ENCODE measurements around the gene CD160. TPM values are rescaled to one million over a fixed set of nuclear protein-coding genes. Genes with fewer than 3 reads are reported as not detected.
"Not testable (repeated sequence)": the region's sequence is repeated elsewhere in the genome, so short reads cannot be mapped to it uniquely, and the experiment has no call there.

The CD160 gene
- polyA plus RNA-seq, 4 donors = 0.70 to 2.9 (median 1.2) TPM

DNA sequence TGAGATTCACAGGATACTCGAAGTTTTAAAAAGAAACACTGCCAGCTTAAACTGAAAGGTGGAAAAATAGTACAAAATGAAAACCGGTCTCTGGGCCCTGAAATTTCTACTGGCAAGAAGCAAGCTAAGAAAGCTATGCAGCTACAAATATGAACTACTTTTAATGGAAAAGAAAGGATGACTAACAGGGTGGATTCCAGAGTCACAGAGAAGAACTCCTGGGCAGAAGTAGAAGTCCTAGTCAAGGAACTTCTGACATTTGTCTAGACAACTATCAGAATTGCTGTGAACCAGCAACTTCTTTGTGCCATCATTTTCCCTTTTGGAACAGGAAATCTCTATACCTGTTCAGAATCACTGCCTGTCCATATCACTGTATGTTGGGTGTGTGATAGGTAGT, 38.1 kb downstream of the CD160 start:
- DNase-seq (ENCODE audit: low read depth in 4 of 4, low spot score in 3 of 4) = no peak

DNA sequence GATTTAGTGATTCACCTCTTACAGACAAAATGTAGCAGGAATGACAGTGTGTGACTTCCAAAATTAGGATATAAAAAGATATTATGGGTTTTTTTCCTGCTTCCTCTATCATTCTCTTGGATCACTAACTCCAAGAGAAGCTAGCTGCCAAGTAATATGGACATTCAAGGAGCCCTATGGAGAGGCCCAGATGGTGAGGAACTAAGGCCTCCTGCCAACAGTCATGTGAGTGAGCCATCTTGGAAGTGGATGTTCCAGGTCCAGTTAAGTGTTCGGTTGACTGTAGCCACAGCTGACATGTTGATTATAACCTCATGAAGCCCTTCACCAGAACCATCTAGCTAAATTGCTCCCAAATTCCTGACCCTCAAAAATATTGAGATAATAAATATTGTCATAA, 38.8 kb downstream of the CD160 start:
- no peak for DNase-seq (ENCODE audit: low read depth in 4 of 4, low spot score in 3 of 4)

- no peak for DNase-seq (ENCODE audit: low read depth in 4 of 4, low spot score in 3 of 4)
Observed at GRCh38 chr1:145758575-145758974, 39.3 kb downstream of the CD160 start.

GRCh38 chr1:145759721-145760120, 40.4 kb downstream of the CD160 start:
- no peak for DNase-seq (ENCODE audit: low read depth in 4 of 4, low spot score in 3 of 4)

GRCh38 chr1:145760395-145760949, 41.2 kb downstream of the CD160 start:
- not testable (repeated sequence) for DNase-seq (ENCODE audit: low read depth in 4 of 4, low spot score in 3 of 4)

DNA sequence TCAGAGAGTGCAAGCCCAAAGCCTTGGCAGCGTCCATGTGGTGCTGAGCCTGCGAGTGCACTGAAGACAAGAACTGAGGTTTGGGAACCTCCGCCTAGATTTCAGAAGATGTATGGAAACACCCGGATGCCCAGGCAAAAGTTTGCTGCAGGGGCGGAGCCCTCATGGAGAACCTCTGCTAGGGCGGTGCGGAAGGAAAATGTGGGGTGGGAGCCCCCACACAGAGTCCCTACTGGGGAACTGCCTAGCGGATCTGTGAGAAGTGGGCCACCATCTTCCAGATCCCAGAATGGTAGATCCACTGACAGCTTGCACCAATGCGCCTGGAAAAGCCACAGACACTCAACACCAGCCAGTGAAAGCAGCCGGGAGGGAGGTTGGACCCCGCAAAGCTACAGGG, 42.2 kb downstream of the CD160 start:
- not testable (repeated sequence) for DNase-seq (ENCODE audit: low read depth in 4 of 4, low spot score in 3 of 4)

- DNase-seq (ENCODE audit: low read depth in 4 of 4, low spot score in 3 of 4) = not testable (repeated sequence)
Observed at GRCh38 chr1:145762001-145762400, 42.7 kb downstream of the CD160 start.

- DNase-seq (ENCODE audit: low read depth in 4 of 4, low spot score in 3 of 4) = not testable (repeated sequence)
Observed at GRCh38 chr1:145764231-145764940, 45.1 kb downstream of the CD160 start.

- not testable (repeated sequence) for DNase-seq (ENCODE audit: low read depth in 4 of 4, low spot score in 3 of 4)
Observed at GRCh38 chr1:145765127-145765526, 45.8 kb downstream of the CD160 start.

- not testable (repeated sequence) for DNase-seq (ENCODE audit: low read depth in 4 of 4, low spot score in 3 of 4)
Observed at GRCh38 chr1:145765585-145766360, 46.5 kb downstream of the CD160 start.

- DNase-seq (ENCODE audit: low read depth in 4 of 4, low spot score in 3 of 4) = not testable (repeated sequence)
Observed at GRCh38 chr1:145766926-145767325, 47.6 kb downstream of the CD160 start.

- DNase-seq (ENCODE audit: low read depth in 4 of 4, low spot score in 3 of 4) = not testable (repeated sequence)
Observed at GRCh38 chr1:145768004-145768403, 48.7 kb downstream of the CD160 start.

GRCh38 chr1:145771056-145771455, 51.8 kb downstream of the CD160 start:
- DNase-seq (ENCODE audit: low read depth in 4 of 4, low spot score in 3 of 4) = no peak

GRCh38 chr1:145773423-145773822, 54.1 kb downstream of the CD160 start:
- no peak for DNase-seq (ENCODE audit: low read depth in 4 of 4, low spot score in 3 of 4)

GRCh38 chr1:145777357-145778145, 58.3 kb downstream of the CD160 start:
- no peak for DNase-seq (ENCODE audit: low read depth in 4 of 4, low spot score in 3 of 4)

GRCh38 chr1:145778146-145778540, 58.8 kb downstream of the CD160 start:
- DNase-seq (ENCODE audit: low read depth in 4 of 4, low spot score in 3 of 4) = no peak

- DNase-seq (ENCODE audit: low read depth in 4 of 4, low spot score in 3 of 4) = no peak
Observed at GRCh38 chr1:145782272-145783099, 63.2 kb downstream of the CD160 start.

- DNase-seq (ENCODE audit: low read depth in 4 of 4, low spot score in 3 of 4) = no peak
Observed at GRCh38 chr1:145784409-145784808, 65.1 kb downstream of the CD160 start.

DNA sequence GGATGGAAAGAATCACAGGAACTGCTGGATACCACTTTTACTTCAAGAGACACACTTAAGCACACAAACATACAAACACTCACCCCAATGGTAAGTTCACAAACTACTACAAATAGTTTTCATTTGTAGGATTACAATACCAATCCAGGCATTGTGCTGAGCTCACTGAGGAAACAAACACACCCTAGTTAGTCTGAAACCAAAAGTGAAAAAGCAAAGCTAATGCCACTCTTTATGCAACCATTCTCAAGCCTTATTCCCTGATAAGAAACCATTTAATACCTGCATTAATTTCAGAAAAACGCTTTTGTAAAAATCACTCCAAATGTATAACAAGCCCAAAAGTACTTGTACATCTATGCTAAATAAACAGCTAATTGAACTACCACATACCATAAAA, 66.2 kb downstream of the CD160 start:
- no peak for DNase-seq (ENCODE audit: low read depth in 4 of 4, low spot score in 3 of 4)

DNA sequence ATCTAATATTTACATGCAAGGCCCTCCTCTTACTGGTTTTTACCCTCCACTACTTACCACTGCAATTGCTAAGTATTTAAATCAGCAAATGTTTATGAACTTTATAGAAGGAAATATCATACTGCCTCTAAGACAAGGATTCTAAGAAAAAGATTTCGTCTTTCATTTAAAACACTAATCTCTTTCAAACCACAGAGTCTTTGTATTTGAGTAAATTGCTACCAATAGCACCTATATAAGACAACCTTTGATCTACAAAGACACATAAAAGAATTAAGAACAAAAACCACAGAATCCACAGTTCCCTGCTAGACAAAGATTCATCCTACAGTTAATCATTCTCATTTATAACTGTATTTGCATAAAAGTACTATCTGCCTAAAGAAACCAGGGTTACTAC, 67.0 kb downstream of the CD160 start:
- no peak for DNase-seq (ENCODE audit: low read depth in 4 of 4, low spot score in 3 of 4)

All from left renal pelvis (tissue), 4 donors.